Immature natural killer cell (primary cell): Measurements from ENCODE around the gene ZNF805. TPM values are rescaled to one million over a fixed set of nuclear protein-coding genes. Genes with fewer than 3 reads are reported as not detected.
"Not testable (repeated sequence)": the region's sequence is repeated elsewhere in the genome, so short reads cannot be mapped to it uniquely, and the experiment has no call there.

ENCODE experiments used
- DNase-seq, 3 donors: peaks; one replicate each; pipeline ENCODE4 v3.0.0; 2022; ENCODE audit warnings: mixed read lengths in 1 of 3
- H3K27ac Mint-ChIP-seq, 6 donors: one replicate each; pipeline ENCODE4 v1.8.0; 2020; ENCODE audit warnings: mixed read lengths in 6 of 6, mild to moderate bottlenecking in 5 of 6, inconsistent platforms in 4 of 6, moderate library complexity in 3 of 6
- H3K27me3 Mint-ChIP-seq, 3 donors: one replicate each; pipeline ENCODE4 v1.8.0; 2020 to 2021; ENCODE audit warnings: low read depth in 3 of 3, mild to moderate bottlenecking in 3 of 3, mixed read lengths in 3 of 3, moderate library complexity in 3 of 3, inconsistent platforms in 1 of 3
- H3K36me3 Mint-ChIP-seq, 3 donors: one replicate each; pipeline ENCODE4 v1.8.0; 2020; ENCODE audit warnings: mixed read lengths in 3 of 3, inconsistent platforms in 2 of 3, mild to moderate bottlenecking in 2 of 3
- H3K4me1 Mint-ChIP-seq, 2 donors: one replicate each; pipeline ENCODE4 v1.8.0; 2020; ENCODE audit warnings: inconsistent platforms in 2 of 2, mild to moderate bottlenecking in 2 of 2, mixed read lengths in 2 of 2, moderate library complexity in 1 of 2
- H3K4me3 Mint-ChIP-seq, 5 donors: one replicate each; pipeline ENCODE4 v1.8.0; 2020; ENCODE audit warnings: mild to moderate bottlenecking in 5 of 5, mixed read lengths in 5 of 5, inconsistent platforms in 3 of 5, moderate library complexity in 3 of 5
- H3K9me3 Mint-ChIP-seq, 6 donors: one replicate each; pipeline ENCODE4 v1.8.0; 2020; ENCODE audit warnings: mild to moderate bottlenecking in 6 of 6, mixed read lengths in 6 of 6, inconsistent platforms in 4 of 6, moderate library complexity in 3 of 6
- polyA plus RNA-seq, 3 donors: library from polyadenylated mRNA; unstranded; fragments of 300-500 nt; fragmentation: Illumina TruSeq; gene quantifications; one replicate each; pipeline ENCODE4 v1.2.3, GENCODE V29; 2021

Gene ZNF805
- polyA plus RNA-seq, 3 donors from 2014 or later: 1.9 to 3.0 (median 2.9) TPM

DNA sequence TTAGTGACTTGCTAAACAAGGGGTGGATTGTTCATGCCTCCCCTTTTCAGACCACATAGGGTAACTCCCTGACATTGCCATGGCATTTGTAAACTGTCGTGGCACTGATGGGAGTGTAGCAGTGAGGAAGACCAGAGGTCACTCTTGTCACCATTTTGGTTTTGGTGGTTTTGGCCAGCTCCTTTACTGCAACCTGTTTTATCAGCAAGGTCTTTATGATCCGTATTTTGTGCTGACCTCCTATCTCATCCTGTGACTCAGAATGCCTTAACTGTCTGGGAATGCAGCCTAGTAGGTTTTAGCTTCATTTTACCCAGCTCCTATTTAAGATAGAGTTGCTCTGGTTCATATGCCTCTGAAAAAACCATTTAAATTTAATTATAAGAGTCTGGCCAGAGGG, 38.0 kb downstream of the ZNF805 start:
- Mint-ChIP-seq H3K4me1 (peaks cover 23 to 25% of the 10 kb centered on the region in 2 donors), H3K36me3 (peaks cover 4 to 13% (median 4%) of the 10 kb centered on the region in 3 donors)
- H3K27me3 Mint-ChIP-seq, H3K4me3 Mint-ChIP-seq, DNase-seq, H3K9me3 Mint-ChIP-seq, H3K27ac Mint-ChIP-seq: not testable (repeated sequence)

- Mint-ChIP-seq H3K36me3 (peaks cover 0 to 6% (median 0%) of the 10 kb centered on the region in 3 donors), H3K4me3 (peak overlapping the region in 1 of 5 donors; percentile 28), H3K27ac (peak overlapping the region in 1 of 6 donors; percentile 48), H3K4me1 (peaks cover 27 to 30% of the 10 kb centered on the region in 2 donors), H3K27me3 (peaks cover 0 to 6% (median 4%) of the 10 kb centered on the region in 3 donors), H3K9me3 (no peaks in the 10 kb centered on the region)
- DNase-seq: peak; percentile 75 to 80 (median 79)
Measured at GRCh38 chr19:57279418-57280164, 39.2 kb downstream of the ZNF805 start.

DNA sequence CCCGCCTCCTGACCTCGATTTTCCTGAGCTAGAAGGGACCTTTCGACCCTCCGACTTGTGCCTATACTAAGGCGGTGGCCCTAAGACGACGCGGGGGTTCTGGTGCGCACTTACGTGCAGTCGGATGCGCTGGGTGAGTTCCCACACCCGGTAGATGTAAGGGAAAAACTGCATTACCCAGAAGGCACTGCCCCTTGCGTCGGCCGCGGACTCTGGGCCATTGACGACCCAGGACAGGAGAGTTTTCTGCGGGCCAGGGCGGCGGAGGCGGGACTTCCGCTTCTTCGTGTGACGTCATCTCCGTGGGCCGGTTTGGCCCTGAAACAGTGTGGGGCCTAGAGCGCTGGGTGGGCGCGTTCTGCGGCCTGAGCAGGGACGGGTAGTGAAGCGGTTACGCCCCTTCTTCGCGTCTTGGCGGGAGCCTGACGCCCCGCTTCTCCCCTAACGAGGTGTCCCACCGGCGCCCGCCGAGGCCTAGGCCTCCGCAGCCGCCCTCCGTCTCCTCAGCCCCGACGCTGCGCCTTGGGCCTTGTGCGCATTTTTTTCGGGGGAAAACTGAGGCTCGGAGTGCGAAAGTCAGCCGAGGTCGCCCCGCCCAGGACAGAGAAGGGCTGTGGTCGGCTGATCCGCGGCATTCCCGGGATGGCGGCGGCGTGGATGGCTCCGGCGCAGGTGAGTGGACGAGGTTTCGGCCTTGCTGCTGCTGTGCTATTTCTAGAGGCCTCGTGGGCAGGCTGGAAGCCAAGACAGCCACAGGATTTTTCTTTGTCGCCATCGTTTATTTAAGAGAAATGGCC, 39.9 kb downstream of the ZNF805 start, which contains the start of gene ZNF460:
Gene ZNF460 (plus strand): TSS at position 321 of the 797 bp plus-strand sequence. CDS start 322 bp downstream, at position 643.
- no peak within 1 kb of the TSS for H3K27ac Mint-ChIP-seq
- peaks cover 0 to 6% (median 4%) of the 10 kb centered on the region in 3 donors for H3K27me3 Mint-ChIP-seq
- H3K36me3 Mint-ChIP-seq: peaks cover 4 to 10% (median 5%) of the 10 kb centered on the region in 3 donors
- no peak within 1 kb of the TSS for H3K4me3 Mint-ChIP-seq
- H3K4me1 Mint-ChIP-seq: peaks cover 29 to 34% of the 10 kb centered on the region in 2 donors
- peak; percentile 96 to 97 (median 97) for DNase-seq
- no peaks in the 10 kb centered on the region for H3K9me3 Mint-ChIP-seq

DNA sequence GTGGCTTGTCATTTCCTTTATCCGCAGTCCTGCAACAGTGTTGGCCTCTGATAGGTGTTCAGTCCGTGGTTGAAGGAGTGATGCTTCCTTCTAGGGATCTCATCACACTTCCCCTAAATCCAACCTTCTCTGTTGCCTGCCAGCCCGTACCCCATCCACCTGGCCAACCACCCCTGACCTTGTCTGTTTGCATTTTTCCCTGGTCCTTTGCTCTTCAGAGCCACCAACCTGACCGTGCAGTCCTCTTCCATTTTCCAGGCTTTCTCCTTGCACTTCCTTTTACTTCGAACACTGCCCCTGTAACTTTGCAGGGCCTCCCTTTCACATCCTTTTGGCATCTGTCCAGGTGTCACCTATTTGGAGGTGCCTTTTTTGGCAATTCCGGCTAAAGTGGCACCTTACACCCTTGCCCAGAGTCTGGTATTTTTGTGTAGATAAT, 40.5 kb downstream of the ZNF805 start:
- Mint-ChIP-seq H3K4me3 (no peak overlapping the region), H3K4me1 (peaks cover 29 to 38% of the 10 kb centered on the region in 2 donors), H3K27me3 (peaks cover 0 to 10% (median 4%) of the 10 kb centered on the region in 3 donors), H3K9me3 (no peaks in the 10 kb centered on the region), H3K27ac (no peak overlapping the region), H3K36me3 (peaks cover 8 to 14% (median 9%) of the 10 kb centered on the region in 3 donors)
- peak; percentile 22 to 28 (median 25) for DNase-seq

GRCh38 chr19:57282011-57282643, 41.7 kb downstream of the ZNF805 start:
- peak overlapping the region in 5 of 6 donors; percentile 66 to 80 (median 75) for H3K27ac Mint-ChIP-seq
- H3K9me3 Mint-ChIP-seq: no peaks in the 10 kb centered on the region
- H3K27me3 Mint-ChIP-seq: peaks cover 0 to 10% (median 4%) of the 10 kb centered on the region in 3 donors
- H3K4me3 Mint-ChIP-seq: peak overlapping the region in 2 of 5 donors; percentile 68 to 76
- peaks cover 8 to 23% (median 12%) of the 10 kb centered on the region in 3 donors for H3K36me3 Mint-ChIP-seq
- DNase-seq: no peak
- peaks cover 29 to 42% of the 10 kb centered on the region in 2 donors for H3K4me1 Mint-ChIP-seq

GRCh38 chr19:57288373-57288772, 47.9 kb downstream of the ZNF805 start:
- H3K9me3 Mint-ChIP-seq: peaks cover 7 to 24% (median 12%) of the 10 kb centered on the region in 6 donors
- no peak overlapping the region for H3K4me3 Mint-ChIP-seq

DNA sequence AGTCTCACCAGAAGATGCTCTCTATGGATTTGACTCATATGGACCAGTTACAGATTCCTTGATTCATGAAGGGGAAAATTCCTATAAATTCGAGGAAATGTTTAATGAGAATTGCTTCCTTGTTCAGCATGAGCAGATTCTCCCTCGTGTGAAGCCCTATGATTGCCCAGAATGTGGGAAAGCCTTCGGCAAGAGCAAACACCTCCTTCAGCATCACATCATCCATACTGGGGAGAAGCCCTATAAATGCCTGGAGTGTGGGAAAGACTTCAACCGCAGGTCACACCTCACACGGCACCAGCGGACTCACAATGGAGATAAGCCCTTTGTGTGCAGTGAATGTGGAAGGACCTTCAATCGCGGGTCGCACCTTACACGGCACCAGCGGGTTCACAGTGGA, 50.5 kb downstream of the ZNF805 start:
- no peak for DNase-seq
- Mint-ChIP-seq H3K9me3 (peaks cover 8 to 32% (median 12%) of the 10 kb centered on the region in 6 donors), H3K36me3 (peaks cover 69 to 84% (median 72%) of the 10 kb centered on the region in 3 donors), H3K4me3 (no peak overlapping the region), H3K4me1 (peaks cover 3 to 44% of the 10 kb centered on the region in 2 donors), H3K27ac (no peak overlapping the region), H3K27me3 (peaks cover 0 to 4% (median 0%) of the 10 kb centered on the region in 3 donors)

More at GRCh38 chr19:57288373-57288772, 47.9 kb downstream of the ZNF805 start:
- H3K4me1 Mint-ChIP-seq: peaks cover 6 to 35% of the 10 kb centered on the region in 2 donors
- DNase-seq: no peak
- peak overlapping the region in 2 of 6 donors; percentile 47 to 70 for H3K27ac Mint-ChIP-seq
- H3K27me3 Mint-ChIP-seq: peaks cover 0 to 4% (median 4%) of the 10 kb centered on the region in 3 donors
- H3K36me3 Mint-ChIP-seq: peaks cover 55 to 74% (median 57%) of the 10 kb centered on the region in 3 donors

GRCh38 chr19:57292547-57292946, 52.1 kb downstream of the ZNF805 start:
- H3K4me1 Mint-ChIP-seq: peaks cover 7 to 49% of the 10 kb centered on the region in 2 donors
- H3K4me3 Mint-ChIP-seq: no peak overlapping the region
- H3K36me3 Mint-ChIP-seq: peaks cover 66 to 83% (median 82%) of the 10 kb centered on the region in 3 donors
- peaks cover 0 to 4% (median 0%) of the 10 kb centered on the region in 3 donors for H3K27me3 Mint-ChIP-seq
- DNase-seq: no peak
- peaks cover 8 to 32% (median 12%) of the 10 kb centered on the region in 6 donors for H3K9me3 Mint-ChIP-seq
- H3K27ac Mint-ChIP-seq: no peak overlapping the region

- H3K4me1 Mint-ChIP-seq: peaks cover 11 to 58% of the 10 kb centered on the region in 2 donors
- H3K36me3 Mint-ChIP-seq: peaks cover 60 to 79% (median 79%) of the 10 kb centered on the region in 3 donors
- no peak overlapping the region for H3K27ac Mint-ChIP-seq
- H3K4me3 Mint-ChIP-seq: no peak overlapping the region
- H3K27me3 Mint-ChIP-seq: peaks cover 0 to 4% (median 0%) of the 10 kb centered on the region in 3 donors
- no peak for DNase-seq
- H3K9me3 Mint-ChIP-seq: peaks cover 8 to 32% (median 12%) of the 10 kb centered on the region in 6 donors
Measured at GRCh38 chr19:57293719-57294118, 53.3 kb downstream of the ZNF805 start.

DNA sequence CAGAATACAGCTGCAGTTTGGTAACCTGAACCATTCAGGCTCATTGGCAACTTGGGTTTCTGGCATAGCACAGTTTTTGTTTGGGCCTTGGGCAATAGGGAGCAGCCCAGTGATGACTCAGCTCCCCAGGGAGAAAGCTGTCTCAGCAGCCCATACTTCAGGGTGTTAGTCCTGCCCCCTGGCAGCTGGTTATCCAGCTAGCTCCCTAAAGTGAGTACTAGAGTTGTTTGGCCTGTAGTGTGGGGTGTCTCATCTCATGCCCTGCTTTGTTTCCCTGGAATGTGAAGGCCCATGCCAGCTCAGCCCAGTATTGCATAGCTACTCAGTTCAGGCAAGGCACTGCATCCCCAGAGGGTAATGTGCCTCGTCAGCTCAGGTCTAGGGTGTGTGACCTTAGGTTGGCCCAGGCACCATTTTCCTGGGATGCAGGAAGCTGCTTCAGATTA, 61.6 kb downstream of the ZNF805 start:
- H3K4me3 Mint-ChIP-seq: no peak overlapping the region
- H3K9me3 Mint-ChIP-seq: no peaks in the 10 kb centered on the region
- H3K27me3 Mint-ChIP-seq: peaks cover 0 to 6% (median 0%) of the 10 kb centered on the region in 3 donors
- no peak overlapping the region for H3K27ac Mint-ChIP-seq
- no peak for DNase-seq
- H3K36me3 Mint-ChIP-seq: peaks cover 8 to 28% (median 25%) of the 10 kb centered on the region in 3 donors
- peaks cover 4 to 19% of the 10 kb centered on the region in 2 donors for H3K4me1 Mint-ChIP-seq

DNA sequence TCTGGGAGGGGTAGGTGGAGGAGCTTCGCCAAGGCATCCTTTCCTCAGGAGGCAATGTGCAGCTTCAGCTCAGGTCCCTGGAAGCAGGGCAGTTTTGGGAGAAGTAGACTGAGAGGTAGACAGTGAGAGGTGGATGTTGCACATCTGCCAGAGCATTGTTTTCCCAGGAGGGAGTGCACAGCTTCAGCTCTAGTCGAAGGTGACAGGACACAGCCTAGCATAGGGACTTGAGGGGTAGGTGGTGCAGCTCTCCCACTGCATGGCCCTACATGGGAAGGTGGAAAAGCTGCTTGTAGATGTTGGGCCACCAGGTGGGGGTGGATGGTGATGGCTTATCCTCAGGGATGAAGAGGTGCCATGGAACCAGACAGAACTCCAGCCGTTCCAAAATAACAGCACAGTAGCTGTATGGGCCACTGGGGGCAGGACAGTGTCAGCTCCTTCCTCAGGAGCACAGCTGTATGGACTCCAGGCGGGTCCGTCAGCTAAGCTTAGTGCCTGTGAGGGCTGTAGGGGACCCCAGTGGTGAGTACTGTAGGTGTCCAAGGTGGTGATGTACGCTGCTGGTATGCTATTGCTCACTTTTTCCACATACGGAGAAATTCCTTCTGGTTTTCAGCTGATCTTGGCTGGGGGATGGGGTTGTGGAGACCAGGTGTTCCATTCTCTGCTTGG, 62.4 kb downstream of the ZNF805 start:
- H3K36me3 Mint-ChIP-seq: peaks cover 8 to 25% (median 19%) of the 10 kb centered on the region in 3 donors
- H3K4me3 Mint-ChIP-seq: no peak overlapping the region
- no peaks in the 10 kb centered on the region for H3K9me3 Mint-ChIP-seq
- H3K27ac Mint-ChIP-seq: peak overlapping the region in 1 of 6 donors; percentile 40
- H3K4me1 Mint-ChIP-seq: peaks cover 3 to 11% of the 10 kb centered on the region in 2 donors
- no peak for DNase-seq
- H3K27me3 Mint-ChIP-seq: peaks cover 0 to 6% (median 0%) of the 10 kb centered on the region in 3 donors
